Endothelial cell of umbilical vein (primary cell): ENCODE measurements around the gene ITFG1.

ENCODE experiments used
- EZH2 ChIP-seq: IDR thresholded peaks from 2 replicates; pipeline ENCODE4 v1.6.1; 2012; ENCODE audit warnings: borderline replicate concordance, low read depth, mild to moderate bottlenecking, moderate library complexity, low read length, inconsistent platforms; ENCODE audit not compliant: severe bottlenecking
- FOS ChIP-seq: IDR thresholded peaks from 2 replicates; pipeline ENCODE4 v1.6.1; 2011; ENCODE audit warnings: mild to moderate bottlenecking, low read length, moderate library complexity, borderline replicate concordance; ENCODE audit not compliant: insufficient read depth
- GATA2 ChIP-seq: IDR thresholded peaks from 2 replicates; pipeline ENCODE4 v1.7.0; 2011; ENCODE audit warnings: low read depth, mild to moderate bottlenecking, moderate library complexity, mixed read lengths, low read length; ENCODE audit not compliant: insufficient read length, insufficient read depth
- POLR2A ChIP-seq: IDR thresholded peaks from 2 replicates; pipeline ENCODE4 v1.6.1; 2012; ENCODE audit warnings: low read depth, mild to moderate bottlenecking, control low read depth, low read length
- POLR2AphosphoS5 ChIP-seq: IDR thresholded peaks from 2 replicates; pipeline ENCODE4 v1.6.1; 2012; ENCODE audit warnings: low read depth, mild to moderate bottlenecking, control low read depth, low read length, moderate library complexity; ENCODE audit not compliant: insufficient read depth
- TF ChIP-seq, protein P1 (sequence below), 2 donors: IDR thresholded peaks; 1 replicate in 1 of 2; 2 replicates in 1 of 2; pipeline ENCODE4 v1.5.1; 2011; ENCODE audit warnings: low read length in 2 of 2, mild to moderate bottlenecking in 2 of 2, moderate library complexity in 2 of 2, control low read depth in 1 of 2, inconsistent platforms in 1 of 2, low read depth in 1 of 2; ENCODE audit not compliant: insufficient read depth in 1 of 2; ENCODE audit errors: extremely low read depth in 1 of 2

DNA sequence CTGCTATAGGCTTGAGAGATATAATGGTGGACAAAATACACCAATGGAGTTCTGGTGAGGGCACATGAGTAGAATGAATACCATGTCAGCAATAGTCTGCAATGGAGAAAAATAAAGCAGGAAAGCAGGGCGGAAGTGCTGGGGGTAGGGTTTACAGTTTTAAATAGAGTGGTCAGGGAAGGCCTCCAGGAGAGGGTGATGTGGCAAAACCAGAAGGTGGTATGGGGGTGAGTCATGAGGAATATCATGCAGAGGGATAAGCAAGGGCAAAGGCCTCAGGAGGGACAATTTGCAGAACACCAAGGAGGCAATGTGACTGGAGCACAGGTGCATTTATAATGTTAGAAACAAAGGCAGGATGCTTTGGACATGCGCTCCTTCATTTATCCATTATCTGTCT lies 102.0 kb downstream of the ITFG1 start:
- TF ChIP-seq, protein P1, sequence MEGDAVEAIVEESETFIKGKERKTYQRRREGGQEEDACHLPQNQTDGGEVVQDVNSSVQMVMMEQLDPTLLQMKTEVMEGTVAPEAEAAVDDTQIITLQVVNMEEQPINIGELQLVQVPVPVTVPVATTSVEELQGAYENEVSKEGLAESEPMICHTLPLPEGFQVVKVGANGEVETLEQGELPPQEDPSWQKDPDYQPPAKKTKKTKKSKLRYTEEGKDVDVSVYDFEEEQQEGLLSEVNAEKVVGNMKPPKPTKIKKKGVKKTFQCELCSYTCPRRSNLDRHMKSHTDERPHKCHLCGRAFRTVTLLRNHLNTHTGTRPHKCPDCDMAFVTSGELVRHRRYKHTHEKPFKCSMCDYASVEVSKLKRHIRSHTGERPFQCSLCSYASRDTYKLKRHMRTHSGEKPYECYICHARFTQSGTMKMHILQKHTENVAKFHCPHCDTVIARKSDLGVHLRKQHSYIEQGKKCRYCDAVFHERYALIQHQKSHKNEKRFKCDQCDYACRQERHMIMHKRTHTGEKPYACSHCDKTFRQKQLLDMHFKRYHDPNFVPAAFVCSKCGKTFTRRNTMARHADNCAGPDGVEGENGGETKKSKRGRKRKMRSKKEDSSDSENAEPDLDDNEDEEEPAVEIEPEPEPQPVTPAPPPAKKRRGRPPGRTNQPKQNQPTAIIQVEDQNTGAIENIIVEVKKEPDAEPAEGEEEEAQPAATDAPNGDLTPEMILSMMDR (IDR thresholded peaks at IDR 0.05; ENCODE audit: extremely low read depth in 1 of 2, insufficient read depth in 1 of 2, low read depth in 1 of 2, low read length in 2 of 2): no peak
- TF ChIP-seq POLR2A (no peak), EZH2 (no peak), FOS (peak; percentile 13), GATA2 (no peak), POLR2AphosphoS5 (no peak)
